G401.6 (cell line): Measurements from ENCODE around the gene HRNR.
"Not testable (repeated sequence)": the region's sequence is repeated elsewhere in the genome, so short reads cannot be mapped to it uniquely, and the experiment has no call there.

Experiments used
- FAIRE-seq: peaks from 2 replicates; lab custom pipeline; 2012; peaks lifted over from hg19 to GRCh38; lab: Jason Lieb, UNC

The HRNR gene

DNA sequence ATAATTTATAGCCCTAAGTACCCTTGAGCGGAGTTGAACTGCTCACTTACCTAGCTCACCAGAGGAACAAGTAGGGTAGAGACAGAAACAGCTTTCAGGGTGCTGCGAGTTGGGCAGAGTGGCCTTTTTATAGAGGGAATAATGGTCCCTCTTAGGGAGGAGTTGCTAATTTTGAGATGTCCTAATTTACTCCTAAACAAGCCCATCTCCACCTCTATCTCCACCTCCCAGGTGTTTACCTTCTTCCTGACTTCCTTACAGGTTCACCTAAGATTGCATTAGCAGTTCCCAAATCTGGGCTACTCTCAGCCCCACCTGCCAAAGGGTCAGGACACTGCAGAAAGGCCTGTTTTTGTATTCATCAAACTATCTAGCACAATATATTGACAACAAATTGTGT lies at the start of gene HRNR:
HRNR (minus strand) TSS at position 101 of the 400 bp plus-strand sequence. CDS start 940 bp downstream, outside the sequence.
- no peak for FAIRE-seq

DNA sequence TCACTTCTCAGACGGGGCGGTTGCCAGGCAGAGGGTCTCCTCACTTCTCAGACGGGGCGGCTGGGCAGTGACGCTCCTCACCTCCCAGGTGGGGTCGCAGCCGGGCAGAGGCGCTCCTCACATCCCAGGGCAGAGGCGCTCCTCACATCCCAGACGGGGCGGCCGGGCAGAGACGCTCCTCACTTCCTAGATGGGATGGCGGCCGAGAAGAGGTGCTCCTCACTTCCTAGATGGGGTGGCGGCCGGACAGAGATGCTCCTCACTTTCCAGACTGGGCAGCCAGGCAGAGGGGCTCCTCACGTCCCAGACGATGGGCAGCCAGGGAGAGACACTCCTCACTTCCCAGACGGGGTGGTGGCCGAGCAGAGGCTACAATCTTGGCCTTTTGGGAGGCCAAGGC lies 32.4 kb upstream of the HRNR start:
- FAIRE-seq, result not testable (repeated sequence)

DNA sequence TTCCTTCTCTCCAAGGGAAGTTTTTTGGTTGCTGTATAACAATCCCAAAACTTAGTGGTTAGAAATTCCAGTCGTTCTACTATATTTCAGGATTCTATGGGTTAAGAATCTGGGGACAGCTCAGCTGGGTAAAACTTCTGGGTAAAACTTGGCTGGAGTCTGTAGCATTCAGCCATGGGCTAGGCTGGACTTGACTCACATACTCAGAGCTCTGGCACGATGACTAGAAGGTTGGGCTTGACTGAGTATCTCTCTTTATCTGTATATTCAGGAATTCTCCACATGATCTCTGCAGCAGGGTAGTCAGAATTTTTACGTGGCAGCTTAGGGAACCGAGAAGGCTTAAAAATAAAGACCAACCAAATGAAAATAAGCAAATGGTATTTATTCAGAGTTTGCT lies 28.2 kb upstream of the HRNR start:
- FAIRE-seq, result no peak

DNA sequence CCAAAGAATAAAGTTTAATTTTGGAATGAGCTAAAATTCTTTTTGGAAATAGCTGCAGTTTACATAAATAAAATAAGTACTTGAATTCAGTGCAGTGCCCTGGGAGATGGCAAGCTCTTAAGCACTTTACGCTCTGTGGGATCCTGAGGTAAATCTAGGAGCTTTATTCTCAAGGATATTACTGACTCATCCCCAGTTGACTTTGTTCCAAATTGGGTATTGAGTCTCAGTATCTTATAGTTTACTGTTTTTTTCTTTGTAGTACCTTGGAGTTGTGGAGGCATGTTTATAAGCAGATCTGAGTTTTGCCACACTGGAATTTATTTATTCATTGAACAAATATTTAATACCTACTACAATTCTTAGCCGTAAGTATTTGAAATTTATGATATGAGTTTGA lies 27.4 kb upstream of the HRNR start:
- FAIRE-seq, result no peak

DNA sequence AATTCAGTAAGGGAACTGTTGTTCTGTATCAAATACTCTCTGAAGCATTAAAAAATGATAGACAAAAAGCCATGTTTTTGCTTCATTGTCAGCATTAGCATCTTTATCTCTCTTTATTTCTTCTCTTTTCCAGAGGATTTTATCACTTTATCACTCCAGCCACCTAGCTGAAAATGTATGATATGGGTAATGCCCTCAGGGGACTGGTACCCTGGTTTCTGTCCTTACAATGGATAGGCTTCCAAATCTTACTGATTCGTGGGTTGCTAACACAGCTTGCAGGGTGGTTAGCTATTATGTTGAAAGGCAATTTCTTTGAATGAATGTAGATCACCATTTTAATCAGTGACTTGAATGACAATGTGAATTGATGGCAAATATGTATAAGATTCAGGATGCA lies 23.3 kb upstream of the HRNR start:
- no peak for FAIRE-seq

DNA sequence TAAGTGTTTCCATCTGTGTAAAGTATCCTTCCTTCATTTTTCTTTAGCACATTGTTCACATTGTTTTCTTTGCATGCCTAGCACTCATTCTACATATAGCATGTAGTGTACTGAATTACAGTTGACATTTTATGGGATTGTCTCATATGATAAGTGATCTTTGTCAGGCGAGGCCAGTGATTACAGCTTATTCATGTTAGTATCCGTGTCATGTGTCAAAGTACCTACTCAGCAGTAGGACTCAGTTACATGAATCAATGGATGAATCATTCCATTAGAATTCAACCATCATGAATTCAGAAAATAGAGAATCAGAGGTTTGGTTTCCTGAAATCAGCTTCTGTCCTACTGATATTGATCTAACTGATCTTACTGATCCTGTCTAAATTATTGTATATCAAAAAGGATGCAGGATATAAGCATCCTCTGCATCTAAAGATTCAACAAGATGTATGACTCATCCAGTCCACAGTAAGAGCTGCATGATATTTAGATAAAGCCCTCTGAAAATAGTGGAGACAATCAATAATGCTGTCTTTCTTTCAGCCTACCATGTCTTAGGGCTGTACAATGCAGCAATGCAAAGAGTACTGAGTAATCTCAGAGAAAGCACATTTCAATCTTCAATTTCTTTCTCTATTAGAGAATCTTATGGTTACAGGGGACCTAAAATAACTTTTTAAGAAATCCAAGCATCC lies 20.7 kb upstream of the HRNR start:
- FAIRE-seq, result no peak

DNA sequence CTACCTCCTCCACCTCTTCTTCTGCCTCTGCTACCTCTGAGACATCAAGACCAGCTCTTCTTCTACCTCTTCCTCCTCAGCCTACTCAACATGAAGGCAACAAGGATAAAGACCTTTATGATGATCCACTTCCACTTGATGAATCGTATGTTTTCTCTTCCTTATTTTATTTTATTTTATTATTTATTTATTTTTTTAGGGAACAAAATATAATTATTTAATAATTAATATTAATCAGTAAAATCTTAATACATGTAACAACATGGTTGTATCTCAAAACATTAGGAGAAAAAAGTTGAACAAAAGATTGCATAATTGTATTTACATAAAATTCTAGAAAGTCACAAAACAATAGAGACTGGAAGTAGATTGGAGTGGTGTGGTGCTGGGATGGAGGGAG lies 13.1 kb upstream of the HRNR start:
- FAIRE-seq, result no peak

DNA sequence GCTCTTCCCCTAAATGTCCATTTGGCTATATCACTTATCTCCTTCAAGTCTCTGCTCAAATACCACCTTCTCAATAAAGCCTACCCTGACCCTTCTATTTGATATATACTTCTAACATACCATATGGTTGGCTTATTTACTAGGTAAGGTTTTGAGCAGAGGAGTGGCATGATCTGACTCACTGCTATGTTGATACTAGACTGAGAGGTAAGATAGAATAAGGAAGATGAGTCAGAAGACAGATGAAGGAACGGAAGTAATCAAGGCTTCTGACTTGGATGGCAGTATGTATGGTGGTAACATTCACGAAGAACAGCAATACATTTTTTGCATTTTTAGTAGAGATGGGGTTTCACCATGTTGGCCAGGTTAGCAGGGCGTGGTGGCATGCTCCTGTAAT lies 4.8 kb upstream of the HRNR start:
- no peak for FAIRE-seq

DNA sequence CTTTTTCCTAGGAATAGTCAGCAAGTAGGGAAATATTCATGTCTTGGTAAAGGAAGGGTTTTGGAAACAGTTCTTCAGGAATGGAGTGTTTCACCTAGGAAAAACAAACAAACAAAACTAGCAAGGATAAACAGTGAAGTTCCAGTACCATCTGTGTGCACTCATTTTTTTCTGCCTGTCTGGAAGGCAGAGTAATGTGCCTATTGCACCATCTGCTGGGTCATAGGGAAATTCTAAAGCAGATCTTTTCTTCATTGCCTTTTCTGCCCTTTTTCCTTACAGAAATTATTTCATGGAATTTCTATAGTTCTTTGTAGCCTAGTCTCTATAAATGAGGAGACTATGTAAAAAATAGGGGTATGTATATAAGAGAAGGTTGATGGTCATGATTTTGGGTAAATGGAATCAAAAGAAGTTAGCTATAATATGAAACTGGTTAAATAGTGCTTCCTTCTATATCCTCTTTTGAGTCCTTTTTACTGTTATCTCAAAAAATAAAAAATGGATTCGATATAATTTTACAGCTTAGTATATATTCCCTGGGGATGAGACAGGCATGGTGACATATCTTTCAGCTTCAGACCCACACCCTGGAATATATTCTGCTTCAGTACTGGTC lies 3.4 kb upstream of the HRNR start:
- no peak for FAIRE-seq

DNA sequence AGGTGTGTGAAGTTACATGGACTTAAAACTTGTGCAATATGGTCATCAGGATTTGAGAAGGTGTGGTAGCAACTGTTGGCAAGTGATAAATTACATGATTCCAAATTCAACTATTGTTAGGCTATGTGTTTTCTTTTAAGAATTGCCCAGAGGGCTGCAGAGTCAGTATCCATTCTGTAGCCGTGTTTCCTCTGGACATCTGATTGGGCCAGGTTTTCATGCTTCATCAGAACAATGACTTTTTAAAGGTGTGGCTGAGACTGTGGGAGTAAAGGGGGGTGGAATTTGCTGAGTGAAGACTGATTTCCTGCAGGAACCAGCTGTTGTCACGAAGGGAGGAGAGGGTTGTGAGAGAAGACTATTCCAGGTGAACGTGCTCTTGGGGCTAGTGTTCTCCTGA lies 1.7 kb upstream of the HRNR start:
- no peak for FAIRE-seq

DNA sequence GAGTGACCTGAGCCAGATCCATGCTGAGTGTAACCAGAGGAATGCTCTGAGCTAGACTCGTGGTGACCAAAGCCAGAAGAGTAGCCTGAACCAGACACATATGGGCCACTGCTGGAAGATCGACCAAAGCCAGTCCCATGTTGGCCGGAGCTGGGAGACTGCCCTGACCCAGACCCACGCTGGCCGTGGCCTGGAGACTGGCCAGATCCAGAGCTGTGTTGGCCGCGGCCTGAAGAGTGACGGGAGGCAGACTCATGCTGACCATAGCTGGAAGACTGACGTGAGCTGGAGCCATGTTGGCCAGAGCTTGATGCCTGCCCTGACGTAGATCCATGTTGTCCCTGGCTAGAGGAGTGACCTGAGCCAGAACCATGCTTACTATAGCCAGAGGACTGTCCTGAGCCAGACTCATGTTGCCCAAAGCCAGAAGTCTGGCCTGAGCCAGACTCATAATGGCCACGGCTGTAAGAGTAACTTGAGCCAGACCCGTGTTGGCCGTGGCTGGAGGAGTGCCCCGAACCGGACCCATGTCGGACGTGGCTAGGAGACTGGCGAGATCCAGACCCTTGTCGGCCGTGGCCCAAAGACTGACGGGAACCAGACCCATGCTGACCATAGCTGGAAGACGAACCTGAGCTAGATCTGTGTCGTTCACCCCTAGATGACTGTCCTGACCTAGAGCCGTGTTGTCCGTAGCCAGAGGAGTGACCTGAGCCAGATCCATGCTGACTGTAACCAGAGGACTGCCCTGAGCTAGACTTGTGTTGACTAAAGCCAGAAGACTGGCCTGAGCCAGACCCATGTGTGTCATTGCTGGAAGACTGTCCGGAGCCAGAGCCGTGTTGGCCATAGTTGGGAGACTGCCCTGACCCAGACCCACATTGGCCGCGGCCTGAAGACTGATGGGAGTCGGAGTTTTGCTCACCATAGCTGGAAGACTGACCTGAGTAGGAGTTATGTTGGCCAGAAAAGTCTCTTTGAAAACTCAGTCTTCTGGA lies 3.5 kb downstream of the HRNR start:
- FAIRE-seq, result no peak

DNA sequence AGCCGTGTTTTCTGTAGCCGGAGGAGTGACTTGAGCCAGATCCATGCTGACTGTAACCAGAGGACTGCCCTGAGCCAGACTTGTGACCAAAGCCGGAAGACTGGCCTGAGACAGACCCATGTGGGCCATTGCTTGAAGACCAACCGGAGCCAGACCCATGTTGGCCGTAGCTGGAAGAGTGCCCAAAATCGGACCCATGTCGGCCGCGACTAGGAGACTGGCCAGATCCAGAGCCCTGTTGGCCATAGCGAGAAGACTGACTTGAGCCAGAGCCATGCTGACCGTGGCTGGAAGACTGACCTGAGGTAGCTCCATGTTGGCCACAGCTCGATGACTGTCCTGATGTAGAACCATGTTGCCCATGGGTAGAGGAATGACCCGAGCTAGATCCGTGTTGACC lies 4.6 kb downstream of the HRNR start:
- FAIRE-seq, result not testable (repeated sequence)

DNA sequence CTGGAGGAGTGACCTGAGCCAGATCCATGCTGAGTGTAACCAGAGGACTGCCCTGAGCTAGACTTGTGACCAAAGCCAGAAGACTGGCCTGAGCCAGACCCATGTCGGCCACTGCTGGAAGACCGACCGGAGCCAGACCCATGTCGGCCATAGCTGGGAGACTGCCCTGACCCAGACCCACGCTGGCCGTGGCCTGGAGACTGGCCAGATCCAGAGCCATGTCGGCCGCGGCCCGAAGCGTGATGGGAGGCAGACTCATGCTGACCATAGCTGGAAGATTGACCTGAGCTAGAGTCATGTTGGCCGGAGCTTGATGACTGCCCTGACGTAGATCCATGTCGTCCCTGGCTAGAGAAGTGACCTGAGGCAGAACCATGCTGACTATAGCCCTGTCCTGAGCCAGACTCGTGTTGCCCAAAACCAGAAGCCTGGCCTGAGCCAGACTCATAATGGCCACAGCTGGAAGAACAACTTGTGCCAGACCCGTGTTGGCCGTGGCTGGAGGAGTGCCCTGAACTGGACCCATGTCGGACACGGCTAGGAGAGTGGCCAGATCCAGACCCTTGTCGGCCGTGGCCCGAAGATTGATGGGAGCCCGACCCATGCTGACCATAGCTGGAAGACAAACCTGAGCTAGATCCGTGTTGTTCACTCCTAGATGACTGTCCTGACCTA lies 5.1 kb downstream of the HRNR start:
- no peak for FAIRE-seq

DNA sequence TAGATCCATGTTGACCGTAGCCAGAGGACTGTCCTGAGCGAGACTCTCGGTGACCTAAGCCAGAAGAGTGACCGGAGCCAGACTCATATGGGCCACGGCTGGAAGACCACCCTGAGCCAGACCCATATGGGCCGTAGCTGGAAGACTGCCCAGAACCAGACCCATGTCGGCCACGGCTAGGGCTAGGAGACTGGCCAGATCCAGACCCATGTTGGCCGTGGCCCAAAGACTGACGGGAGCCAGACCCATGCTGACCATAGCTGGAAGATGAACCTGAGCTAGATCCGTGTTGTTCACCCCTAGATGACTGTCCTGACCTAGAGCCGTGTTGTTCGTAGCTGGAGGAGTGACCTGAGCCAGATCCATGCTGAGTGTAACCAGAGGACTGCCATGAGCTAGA lies 8.4 kb downstream of the HRNR start:
- not testable (repeated sequence) for FAIRE-seq

DNA sequence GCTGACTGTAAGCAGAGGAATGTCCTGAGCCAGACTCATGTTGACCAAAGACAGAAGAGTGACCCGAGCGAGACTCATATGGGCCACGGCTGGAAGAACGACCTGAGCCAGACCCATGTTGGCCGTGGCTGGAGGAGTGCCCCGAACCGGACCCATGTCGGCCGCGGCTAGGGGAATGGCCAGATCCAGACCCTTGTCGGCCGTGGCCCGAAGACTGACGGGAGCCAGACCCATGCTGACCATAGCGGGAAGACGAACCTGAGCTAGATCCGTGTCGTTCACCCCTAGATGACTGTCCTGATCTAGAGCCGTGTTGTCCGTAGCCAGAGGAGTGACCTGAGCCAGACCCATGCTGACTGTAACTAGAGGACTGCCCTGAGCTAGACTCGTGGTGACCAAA lies 9.1 kb downstream of the HRNR start:
- not testable (repeated sequence) for FAIRE-seq

DNA sequence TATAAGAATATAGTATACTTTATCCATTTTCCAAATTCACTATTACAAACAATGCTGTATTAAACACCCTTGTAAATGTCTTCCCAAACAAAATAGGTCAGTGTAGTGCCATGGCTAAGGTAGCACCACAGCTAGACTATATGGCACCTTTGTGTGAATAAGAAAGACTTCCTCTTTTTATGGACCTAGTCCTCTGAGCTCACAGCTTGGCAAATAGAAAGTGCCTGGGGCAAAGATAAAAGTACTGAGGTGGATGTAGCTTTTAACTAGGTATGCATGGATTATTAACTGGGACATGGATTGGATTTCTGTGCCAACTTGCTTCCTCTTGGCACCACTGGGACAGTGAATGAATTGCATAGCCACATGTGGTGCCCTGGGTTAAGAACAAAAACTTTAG lies 25.0 kb downstream of the HRNR start:
- FAIRE-seq, result no peak

DNA sequence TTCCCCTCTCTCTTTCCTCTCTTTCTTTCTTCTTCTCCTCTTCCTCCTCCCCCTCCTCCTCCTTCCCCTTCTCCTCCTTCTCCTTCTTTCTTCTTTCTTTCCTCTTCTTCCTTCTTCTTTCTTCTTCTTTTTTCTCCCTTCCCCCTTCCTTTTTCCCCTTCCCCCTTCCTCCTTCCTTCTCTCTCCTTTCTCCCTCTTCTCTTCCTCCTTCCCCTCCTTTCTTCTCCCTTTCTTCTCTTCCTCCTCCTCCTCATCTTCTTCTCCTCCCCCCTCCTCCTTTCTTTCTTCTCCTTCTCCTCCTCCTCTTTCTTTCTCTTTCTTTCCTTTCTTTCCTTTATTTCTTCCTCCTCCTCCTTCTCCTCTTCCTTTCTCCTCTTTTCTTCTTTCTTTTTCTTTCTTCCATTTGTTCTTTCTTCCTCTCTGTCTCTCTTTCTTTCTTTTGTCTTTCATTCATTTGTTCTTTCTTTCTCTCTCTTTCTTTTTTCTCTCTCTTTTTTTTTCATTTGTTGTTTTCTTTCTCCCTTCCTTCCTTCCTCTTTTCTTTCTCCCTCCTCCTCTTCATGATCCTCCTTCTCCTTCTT lies 26.5 kb downstream of the HRNR start:
- FAIRE-seq, result no peak

DNA sequence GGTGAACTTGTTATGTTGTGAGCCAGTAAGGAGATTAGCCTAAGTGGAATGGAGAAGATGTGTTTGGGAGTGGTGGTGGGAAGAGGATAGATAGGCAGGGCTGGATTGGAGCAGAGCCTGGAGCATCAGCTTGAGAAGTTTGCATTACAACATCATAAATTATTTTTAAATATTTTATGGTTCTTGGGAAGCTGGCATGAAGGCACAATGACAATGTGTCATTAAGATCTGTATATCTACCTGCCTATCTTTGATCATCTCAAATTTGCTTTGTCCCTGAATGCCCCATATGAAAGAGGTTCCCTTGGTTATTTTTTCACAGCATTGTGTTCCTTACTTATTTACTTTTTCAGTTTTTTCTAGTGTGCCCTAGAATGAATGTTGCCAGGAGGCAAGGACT lies 32.3 kb downstream of the HRNR start:
- no peak for FAIRE-seq

DNA sequence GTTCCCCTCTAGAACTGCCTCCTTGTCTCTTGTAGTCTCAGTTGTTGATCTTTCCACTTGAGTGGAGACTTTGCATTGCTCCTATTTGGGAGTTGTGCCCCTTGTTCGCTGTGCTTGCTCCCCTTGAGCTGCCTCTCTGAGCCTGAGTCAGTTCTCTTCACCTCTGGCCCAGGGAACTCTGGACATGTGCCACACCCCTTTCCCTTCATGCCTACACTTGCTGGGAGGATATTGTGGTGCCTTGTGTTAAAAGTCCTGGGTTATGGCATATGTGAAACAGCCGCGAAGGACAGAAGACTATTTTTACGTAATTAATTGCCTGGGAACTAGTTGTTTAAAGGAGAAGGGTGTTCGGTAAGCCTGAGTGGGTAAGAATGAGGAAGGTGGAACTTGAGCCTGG lies 32.7 kb downstream of the HRNR start:
- FAIRE-seq, result no peak

DNA sequence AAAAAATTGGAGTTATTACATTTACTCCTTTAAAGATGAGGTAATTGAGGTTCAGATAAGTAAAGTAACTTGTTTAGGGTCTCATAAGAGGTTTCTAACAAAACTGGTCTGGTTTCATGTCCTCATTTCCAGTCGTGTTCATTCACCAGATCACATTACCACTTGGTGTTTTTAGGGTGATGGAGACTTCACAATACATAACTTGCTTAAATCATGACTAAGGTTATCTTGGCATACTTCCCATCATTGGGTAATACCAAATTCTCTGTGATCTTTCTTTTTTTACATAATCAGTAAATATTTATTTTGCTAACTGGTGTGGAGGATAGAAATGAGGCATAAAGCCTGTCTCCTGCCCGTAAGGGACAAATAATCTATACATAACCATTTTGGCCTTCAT lies 33.4 kb downstream of the HRNR start:
- FAIRE-seq, result no peak

DNA sequence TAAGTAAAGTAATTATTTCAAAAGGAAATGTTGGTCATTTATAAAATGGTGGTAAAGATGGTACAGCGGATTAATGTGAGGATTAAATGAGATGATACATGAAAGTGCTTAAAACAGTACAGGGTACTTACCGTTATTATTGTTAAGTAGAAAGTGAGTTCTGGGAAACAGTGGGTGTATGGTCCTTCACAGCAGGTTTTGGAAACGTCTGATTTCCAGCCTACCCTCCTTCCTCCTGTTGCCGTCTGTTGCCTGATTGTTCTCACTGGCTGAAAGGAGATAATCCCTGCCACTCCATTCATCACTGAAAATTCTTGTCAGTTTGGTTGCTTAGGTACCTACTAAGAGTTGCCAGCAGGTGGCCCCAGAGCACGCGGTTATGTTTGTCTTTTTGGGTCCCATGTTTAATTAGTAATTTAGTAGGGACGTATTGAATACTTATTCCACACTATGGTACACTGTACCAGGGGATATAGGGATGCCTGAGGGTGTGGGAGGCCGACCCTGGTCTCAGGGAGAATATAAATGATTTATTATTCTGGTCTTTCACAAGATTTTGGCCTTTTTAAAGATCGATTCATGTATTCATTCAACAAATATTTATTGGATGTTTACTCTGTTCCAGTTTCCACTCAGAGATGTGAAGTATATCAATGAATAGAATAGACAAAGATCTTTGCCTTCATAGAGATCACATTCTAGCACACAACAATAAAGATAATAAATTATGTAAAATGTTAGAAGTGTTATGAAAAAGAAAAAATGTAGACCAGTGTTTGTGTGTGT lies 34.1 kb downstream of the HRNR start:
- no peak for FAIRE-seq
